GM18519 (cell line): ENCODE data around the gene NTNG2.
"Not testable (repeated sequence)": the region's sequence is repeated elsewhere in the genome, so short reads cannot be mapped to it uniquely, and the experiment has no call there.

Source experiments
- ATAC-seq: cut with Tn5 transposase; IDR thresholded peaks from one replicate; pipeline ENCODE4 v1.9.1; 2021; ENCODE audit warnings: mild to moderate bottlenecking, moderate library complexity; ENCODE audit not compliant: unreplicated experiment, low FRiP score

Gene NTNG2, protein sequence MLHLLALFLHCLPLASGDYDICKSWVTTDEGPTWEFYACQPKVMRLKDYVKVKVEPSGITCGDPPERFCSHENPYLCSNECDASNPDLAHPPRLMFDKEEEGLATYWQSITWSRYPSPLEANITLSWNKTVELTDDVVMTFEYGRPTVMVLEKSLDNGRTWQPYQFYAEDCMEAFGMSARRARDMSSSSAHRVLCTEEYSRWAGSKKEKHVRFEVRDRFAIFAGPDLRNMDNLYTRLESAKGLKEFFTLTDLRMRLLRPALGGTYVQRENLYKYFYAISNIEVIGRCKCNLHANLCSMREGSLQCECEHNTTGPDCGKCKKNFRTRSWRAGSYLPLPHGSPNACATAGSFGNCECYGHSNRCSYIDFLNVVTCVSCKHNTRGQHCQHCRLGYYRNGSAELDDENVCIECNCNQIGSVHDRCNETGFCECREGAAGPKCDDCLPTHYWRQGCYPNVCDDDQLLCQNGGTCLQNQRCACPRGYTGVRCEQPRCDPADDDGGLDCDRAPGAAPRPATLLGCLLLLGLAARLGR

DNA sequence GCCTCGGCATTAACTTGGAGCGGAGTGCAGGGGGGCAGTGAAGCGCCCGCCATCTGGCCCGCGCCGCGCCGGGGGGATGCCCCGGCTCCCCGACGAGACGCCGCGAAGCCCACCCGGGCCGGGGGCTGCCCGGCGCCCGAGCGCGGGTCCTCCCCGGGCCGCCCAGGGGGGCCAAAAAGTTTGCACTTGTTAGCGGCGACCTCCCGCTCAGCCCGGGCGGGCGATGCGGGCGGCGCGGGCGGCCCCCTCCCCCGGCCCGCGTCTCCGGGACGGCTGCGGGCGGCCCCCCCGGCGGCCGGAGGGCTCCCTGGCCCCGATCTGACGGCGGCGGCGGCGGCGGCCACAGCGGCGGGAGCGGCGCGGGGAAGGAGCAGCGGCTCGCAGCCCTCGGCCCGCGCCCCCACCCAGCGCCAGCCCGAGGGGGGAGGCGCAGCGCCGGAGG is at the start of gene NTNG2:
NTNG2 (plus strand) TSS at position 316 of the 442 bp plus-strand sequence. CDS start 4,774 bp downstream, outside the sequence.
- no peak for ATAC-seq

DNA sequence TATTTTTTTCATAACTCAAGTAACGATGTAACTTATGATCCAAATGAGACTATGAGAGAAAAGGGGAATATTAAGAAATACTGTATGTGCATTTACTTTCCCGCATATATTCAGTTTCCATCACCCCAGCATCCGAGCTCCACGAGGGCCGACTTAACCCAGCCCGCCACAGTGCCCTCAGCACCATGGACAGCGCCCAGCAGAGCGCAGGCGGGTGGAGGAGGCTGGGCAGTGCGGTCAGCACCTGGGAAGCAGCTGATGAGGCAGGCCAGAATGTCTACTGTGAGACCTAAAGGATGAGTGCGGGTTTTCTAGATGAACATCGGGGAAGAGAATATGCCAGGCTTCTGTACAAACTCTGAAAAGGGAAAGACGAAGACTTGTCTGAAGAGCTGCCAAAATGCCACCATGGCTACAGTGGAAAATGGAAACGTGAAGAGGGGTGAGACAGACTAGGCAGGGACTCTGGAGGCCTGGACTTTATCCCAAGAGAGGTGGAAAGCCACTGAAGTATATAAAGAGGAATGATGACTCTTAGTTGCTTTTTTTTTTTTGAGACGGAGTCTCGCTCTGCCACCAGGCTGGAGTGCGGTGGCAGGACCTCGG is 47.7 kb upstream of the NTNG2 start:
- no peak for ATAC-seq

DNA sequence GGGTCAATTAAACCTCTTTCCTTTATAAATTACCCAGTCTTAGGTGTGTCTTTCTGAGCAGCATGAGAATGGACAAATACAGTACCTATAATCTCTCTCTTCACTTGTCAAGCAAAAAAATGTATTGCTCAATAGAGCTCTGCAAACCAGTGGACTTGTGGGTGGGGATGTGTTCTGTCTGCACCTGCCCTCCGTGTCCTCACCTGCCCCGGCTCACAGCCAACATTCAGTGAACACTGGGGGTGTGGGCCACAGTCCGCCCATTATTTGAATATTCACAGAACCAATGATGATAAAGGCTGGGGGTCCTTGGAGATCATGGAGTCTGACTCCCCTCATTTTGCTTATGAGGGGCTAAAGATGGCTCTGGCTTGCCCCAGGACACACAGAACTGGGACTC is 45.3 kb upstream of the NTNG2 start:
- no peak for ATAC-seq

DNA sequence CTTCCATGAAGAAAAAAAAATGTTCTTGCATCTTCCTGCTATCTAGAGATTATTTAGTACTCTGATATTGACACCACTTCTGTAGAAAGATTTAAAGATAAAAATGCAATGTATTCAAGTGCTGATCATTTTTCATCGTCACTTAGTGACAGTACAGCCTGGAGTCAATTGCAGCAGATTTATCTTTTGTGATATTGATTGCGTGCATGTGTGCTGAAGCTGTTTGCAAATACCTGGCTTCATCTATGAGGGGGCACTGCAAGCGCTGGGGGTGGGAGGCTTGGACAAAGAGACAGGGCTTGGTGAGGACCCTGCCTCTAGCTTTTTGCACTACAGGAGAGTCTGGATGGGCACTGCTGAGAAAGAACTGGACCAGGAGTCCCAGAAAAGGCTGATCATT is 44.2 kb upstream of the NTNG2 start:
- ATAC-seq = no peak

DNA sequence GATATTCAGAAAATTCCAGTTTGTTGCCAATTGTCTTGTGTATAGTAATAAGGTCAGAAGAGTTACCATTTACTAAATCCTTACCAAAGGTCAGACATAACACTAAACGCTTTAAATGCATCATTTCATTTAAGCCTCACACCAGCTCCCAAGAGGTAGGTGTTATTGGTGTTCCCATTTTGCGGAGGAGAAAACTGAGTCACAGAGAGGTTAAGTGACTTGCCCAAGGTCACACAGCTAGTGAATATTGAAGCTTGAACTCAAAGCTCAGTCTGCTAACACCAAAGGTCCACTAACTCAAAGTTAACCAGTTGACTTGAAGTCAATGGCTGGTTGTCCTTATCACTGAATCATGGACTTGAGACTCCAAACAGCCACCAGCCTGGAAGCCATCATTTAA is 40.8 kb upstream of the NTNG2 start:
- no peak for ATAC-seq

DNA sequence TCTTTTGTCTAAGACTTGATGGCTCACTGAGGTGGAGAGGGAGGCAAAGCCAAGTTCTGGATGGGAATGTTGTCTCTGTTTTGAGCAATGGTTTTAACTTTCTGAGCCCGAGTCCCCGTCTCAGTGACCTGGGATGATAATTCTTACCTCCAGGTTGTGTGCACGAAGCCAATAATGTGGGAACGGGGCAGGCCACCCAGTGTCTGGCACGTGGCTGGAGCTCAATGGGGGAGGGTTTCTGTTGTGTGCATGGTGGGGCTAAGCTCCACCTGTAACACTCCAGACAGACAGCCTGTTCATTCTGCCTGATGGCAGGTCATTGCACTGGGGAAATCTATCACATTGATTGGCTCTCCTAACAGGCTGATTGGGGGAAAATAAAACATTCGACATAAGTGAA is 37.1 kb upstream of the NTNG2 start:
- no peak for ATAC-seq

DNA sequence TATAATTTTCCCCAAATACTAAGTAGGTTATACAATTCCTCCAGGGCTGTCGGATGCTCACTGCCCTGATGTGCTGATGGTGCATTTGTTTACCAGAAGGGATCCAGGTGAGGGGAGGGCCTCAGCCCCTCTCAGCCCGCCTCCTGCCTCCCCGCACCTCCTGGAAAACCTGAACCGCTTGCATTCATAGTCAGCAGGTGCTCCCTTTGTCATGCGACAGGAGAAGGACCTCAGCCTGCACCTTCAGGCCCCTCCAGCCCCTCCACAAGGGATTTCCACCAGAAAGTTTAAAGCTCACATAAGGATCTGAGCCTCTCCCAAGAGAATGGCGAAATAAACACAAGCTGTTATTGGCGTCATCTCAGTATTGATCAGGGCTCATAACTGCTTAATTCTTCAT is 36.5 kb upstream of the NTNG2 start:
- no peak for ATAC-seq

DNA sequence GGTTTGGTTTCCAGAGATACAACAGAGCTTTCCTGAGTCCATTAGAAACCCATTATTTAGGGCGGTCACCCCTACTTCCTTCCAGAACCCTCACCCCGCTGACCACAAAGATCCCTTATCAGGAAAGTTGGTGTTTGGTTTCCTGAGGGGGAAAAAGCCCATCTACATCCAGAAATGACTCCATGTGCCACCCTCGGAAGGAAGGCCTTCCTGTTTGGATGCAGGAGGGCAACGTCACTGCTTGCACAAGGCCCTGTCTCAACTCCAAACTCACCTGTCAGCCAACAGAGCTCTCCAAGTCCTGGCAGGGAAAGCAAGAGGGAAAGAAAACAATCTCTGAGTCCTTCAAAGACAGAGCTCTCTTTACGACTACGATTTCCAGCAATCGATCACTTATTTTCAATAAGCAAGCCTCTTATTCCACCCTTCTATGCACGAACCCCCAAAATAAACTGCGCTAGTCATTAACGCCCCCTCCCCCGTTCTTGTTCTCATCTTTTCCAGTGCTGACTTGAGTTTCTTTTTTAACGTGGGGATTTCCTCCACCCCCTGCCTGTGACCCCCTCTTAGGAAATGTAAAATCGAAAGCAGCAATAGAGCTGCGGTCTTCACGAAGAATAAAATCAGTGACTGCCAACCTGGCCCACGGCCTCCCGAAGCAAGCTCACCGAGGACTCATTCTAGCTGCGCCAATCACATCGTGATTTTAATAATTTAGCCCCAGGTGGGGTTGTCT is 35.7 kb upstream of the NTNG2 start:
- no peak for ATAC-seq

DNA sequence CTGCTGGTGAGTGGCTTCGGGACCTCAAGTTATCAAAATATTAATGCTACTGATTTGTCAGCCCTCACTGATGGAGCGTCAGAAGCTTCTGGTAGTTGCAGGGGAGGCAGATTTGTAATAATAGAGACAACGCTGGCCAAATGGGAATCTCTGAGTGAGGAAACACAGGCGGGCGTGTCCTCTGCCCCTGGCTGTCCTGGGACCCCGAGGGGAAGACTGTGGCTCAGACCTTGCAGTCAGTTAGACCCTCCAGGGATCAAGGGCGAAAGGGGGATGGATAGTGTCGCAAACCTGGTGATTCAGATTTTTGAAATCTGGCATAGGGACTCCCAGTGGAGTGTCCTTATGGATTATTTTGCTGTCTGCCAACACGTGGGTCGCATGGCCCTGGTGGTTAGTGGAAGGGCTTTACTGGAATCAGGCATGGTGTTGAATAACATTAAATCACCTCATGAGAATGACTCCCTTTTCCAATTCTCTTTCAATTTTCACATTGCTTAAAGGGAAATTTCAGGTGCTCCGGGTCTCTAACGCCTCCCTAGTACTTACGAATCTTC is 35.1 kb upstream of the NTNG2 start:
- ATAC-seq = no peak

DNA sequence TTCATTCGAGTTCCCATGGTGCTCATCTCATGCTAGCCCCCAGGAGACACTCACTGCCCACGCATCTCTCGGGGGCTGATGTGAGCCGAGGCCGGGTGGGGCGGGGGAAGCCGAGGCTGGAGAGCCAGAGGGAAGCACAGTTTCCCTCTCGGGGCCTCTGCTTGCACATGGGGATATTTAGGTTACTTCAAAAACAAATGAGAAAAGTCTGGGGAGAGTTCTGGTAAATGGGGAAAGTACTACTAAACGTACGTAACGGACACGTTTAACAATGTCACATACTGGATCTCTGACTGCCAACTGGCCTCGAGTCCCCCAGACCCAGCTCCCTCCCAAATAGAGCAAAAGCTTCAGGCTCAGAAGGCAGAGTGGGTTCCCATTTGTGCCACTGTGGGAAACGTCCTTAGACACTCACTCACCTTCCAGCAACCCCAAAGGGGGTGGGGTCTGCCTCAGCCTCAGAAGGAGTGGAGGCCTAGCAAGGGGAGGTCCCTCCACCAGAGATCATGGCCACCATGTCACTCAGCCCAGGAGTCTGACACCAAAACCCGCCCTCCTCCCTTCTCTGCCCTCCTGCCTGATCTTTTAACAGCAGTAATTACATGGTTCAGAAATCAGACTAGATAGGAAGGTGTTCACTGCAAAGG is 33.8 kb upstream of the NTNG2 start:
- ATAC-seq = no peak

DNA sequence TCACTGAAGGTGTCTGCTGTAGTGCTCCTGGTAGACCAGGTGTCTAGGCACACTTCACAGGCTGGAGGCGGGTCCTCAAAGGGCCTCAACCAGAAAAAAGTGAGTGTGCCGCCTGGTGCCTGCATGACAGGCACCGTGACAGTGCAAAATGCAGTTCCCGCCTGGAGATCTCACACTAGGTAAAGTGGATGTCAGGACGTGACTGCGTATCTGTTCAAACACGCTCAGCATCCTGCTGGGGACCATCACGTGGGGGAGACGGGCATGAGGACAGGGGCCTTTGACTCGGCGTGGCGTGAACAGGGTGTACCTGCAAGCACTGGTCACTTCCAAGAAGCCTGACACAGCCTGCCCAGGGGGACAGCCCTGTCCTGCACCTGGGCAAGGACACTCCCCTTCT is 32.3 kb upstream of the NTNG2 start:
- ATAC-seq = no peak

DNA sequence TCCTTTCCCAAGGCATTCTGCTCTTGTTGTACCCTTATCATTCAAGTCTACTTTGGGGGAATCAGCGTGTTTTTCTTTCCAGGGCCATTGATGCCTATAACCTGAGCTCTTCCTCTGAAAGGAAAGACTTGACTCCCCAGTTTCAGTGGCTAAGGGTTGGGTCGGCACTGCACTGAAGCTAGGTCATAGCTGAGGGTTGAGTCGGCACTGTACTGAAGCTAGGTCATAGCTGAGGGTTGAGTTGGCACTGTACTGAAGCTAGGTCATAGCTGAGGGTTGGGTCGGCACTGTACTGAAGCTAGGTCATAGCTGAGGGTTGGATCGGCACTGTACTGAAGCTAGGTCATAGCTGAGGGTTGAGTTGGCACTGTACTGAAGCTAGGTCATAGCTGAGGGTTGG is 27.8 kb upstream of the NTNG2 start:
- not testable (repeated sequence) for ATAC-seq

DNA sequence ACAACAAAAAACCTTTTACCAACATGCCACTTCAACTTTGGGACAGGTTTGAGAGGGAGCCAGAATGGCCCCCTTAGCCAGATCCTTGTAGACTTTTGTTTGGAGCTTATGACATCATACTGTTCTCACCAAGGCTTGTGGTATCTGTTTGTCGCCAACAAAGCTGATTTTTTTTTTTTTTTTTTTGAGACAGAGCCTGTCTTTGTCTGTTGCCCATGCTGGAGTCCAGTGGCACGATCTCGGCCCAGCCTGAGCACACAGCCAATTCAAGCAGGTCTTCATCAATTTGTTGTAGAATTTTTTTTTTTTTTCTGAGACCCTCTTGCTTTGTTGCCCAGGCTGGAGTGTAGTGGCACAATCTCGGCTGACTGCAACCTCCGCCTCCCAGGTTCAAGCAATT is 26.4 kb upstream of the NTNG2 start:
- ATAC-seq = no peak

DNA sequence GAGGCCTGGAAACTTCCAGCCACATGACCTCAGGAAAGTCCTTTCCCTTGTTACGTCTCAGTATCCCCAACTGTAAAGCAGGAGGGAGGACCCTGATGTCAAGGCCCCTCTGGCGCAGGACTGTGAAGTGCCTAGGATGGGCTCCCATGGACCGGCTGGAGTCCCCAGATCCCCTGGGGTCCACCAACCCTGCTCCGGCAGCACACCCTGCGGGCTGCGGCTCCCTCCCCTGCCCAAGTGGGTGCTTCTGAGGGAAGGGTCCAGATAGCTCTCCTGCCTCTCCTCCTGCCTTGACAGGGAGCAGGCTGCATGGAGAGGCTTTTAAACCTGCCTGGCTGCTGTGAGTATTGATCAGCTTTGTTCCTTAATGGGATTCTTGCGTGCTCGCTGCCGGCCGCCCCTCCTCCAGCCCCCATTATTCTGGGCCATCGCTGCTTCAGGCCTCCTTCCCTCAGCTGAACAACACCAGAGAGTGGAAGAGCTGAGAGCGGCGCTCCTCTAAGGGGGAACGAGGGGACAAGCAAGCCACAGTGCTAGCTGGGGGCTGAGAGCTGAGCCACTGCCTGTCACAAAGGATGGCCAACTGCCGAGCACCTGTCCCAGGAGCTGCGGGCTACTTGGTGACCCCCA is 25.6 kb upstream of the NTNG2 start:
- no peak for ATAC-seq

DNA sequence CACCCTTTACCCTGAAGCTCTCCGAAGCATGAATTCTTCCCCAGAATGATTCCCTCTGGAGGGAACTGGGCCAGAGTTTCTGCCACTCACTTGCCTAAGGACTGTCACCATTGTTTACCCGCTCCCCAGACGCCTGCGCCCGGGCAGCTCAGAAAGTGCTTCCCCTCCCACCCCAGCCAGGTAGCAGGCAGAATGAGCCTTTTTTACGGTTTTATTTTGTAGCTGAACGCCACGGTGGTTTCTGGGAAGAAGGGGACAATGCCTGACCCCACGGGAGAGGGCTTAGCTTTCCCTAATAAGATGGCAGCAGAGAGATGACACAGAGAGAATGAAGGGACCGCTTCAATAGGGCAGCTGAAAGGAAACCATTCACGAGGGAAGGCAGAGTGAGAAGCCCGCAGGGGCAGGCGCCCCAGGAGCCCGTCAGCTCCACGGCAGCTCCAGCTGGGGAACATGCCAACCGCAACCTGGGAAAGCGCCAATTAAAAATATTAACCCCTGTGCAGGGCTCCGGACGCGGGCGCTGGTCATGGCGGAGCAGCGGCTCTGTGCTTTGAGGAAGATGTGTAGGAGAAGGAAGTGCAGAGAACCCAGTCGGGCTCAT is 20.4 kb upstream of the NTNG2 start:
- no peak for ATAC-seq

DNA sequence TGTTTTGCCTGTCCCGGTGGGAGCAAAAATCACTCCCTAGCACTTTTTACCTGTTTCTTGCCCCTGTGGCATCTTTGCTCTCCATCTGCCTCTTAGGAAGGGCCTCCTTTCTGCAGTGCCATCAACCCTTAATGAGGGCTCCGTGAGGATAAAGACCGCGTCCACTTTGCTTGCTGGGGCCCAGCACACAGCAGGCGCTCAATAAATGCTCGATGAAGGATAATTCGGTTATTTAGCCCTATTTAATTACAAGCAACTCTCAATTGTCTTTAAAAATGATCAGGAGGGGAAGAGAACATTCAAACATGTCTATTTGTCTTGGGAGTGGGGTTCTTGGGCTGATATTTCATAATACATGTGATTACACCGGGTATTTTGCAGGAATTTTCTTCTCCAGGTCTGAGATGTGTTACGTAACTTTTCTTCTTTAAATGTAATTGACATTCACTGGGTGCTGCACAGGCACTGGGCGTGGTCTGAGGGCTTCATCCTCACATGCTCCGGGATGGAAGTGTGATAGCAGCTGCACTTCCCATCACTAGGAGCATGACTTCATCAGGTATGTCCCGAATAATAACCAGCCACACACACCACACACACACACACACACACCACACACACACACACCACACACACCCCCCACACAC is 19.8 kb upstream of the NTNG2 start:
- no peak for ATAC-seq

DNA sequence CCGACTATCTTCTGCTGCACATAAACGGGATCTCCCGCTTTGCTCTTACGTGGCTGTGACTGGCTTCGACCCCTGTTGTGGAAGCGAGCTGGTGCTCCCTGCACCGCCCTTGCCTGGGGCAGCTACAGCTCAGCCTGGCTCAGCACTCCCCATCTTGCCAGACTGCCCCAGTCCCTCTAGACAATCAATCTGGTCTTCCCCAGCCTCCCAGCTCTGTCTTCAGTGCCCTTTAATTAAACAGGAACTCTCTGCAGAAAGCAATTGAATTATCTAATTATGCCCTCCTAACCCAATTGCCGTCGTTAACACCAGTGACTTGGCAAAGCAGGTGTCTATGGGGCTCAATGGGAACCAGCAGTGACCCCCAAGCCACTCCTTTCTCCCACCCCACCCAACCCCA is 18.9 kb upstream of the NTNG2 start:
- no peak for ATAC-seq

DNA sequence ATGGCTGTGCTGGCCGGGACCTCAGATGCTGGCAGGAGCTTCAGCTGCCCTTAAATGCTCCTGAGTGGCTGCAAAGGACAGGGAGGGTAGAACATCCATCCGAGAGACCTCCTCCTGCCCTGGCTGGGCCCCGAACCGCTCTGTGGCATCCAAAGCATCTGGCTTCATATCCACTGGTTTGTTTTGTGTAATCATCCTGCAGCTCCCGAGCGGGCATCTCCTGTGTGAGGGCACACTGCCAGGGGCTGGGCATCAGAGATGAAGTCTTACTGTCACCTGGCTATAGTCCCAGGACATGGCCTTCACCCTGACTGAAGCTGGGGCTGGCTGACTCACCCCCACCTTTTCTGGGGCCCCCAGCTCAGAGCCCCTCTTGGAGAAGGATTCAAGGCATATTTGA is 18.5 kb upstream of the NTNG2 start:
- no peak for ATAC-seq

DNA sequence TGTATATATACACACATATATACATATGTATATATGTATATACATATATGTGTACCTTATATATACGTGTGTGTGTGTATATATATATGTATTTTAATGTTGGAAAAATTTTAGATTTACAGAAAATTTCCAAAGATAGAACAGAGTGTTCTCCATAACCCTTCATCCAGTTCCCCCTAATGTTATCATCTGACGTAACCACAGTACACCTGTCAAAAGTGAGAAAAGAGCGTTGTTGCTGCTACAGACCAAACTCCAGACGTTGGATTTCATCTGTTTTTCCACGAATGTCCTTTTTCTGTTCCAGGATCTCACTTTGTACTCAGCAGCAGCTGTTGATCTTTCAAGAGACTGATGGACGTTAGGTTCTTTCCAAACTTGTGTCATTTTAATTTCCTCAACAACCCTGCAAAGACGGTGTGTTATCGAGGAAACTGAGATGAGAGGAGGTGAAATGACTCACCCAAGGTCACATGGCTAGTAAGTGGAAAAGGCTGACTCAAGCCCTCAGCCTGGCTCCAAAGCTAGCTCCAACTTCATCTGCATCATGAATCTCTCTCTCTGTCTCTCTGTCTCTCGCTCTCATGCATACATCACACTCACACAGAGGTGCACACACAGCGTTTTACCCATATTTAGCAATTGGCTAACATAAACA is 17.0 kb upstream of the NTNG2 start:
- ATAC-seq = no peak
